Measurements from ENCODE around the gene CLCN6.

Gene CLCN6

GRCh38 chr1:11780380-11781147 lies 25.4 kb upstream of the CLCN6 start:
- DNase-seq, result no peak

GRCh38 chr1:11781297-11781696 lies 24.7 kb upstream of the CLCN6 start:
- no peak for DNase-seq

- no peak for DNase-seq
These were observed 23.8 kb upstream of the CLCN6 start for GRCh38 chr1:11782127-11782708.

GRCh38 chr1:11783556-11783955 lies 22.4 kb upstream of the CLCN6 start:
- DNase-seq, result no peak

- no peak for DNase-seq
These were observed 21.6 kb upstream of the CLCN6 start for GRCh38 chr1:11784256-11784992.

- peak; percentile 62 for DNase-seq
These were observed 20.8 kb upstream of the CLCN6 start for GRCh38 chr1:11784993-11785769.

- DNase-seq, result no peak
These were observed 19.8 kb upstream of the CLCN6 start for GRCh38 chr1:11786168-11786567.

GRCh38 chr1:11787251-11787803 lies 18.7 kb upstream of the CLCN6 start:
- no peak for DNase-seq

GRCh38 chr1:11787804-11788436 lies 18.1 kb upstream of the CLCN6 start:
- no peak for DNase-seq

- DNase-seq, result no peak
These were observed 17.4 kb upstream of the CLCN6 start for GRCh38 chr1:11788549-11789053.

GRCh38 chr1:11789126-11790067 lies 16.6 kb upstream of the CLCN6 start:
- DNase-seq, result no peak

GRCh38 chr1:11790101-11790879 lies 15.7 kb upstream of the CLCN6 start:
- no peak for DNase-seq

GRCh38 chr1:11790880-11791715 lies 14.9 kb upstream of the CLCN6 start:
- DNase-seq, result no peak

- DNase-seq, result no peak
These were observed 13.9 kb upstream of the CLCN6 start for GRCh38 chr1:11792106-11792505.

- no peak for DNase-seq
These were observed 12.2 kb upstream of the CLCN6 start for GRCh38 chr1:11793819-11794218.

GRCh38 chr1:11794446-11795237 lies 11.3 kb upstream of the CLCN6 start:
- DNase-seq, result no peak

GRCh38 chr1:11795238-11795890 lies 10.6 kb upstream of the CLCN6 start:
- DNase-seq, result no peak

All from CD4-positive, alpha-beta T cell treated with Interleukin-17A for 4 hours (primary cell).